WTC11 (cell line): Measurements from ENCODE around the gene UQCC3. TPM values are rescaled to one million over a fixed set of nuclear protein-coding genes. Genes with fewer than 3 reads are reported as not detected.

Experiments used
- CBFB ChIP-seq: sonication (generic); formaldehyde crosslinking; IDR thresholded peaks from 2 replicates; pipeline ENCODE4 v1.8.1; 2022; ENCODE audit warnings: mild to moderate bottlenecking, low read depth, missing genetic modification reagents
- CREM ChIP-seq: sonication (generic); formaldehyde crosslinking; IDR thresholded peaks from 2 replicates; pipeline ENCODE4 v1.8.1; 2022; ENCODE audit warnings: mild to moderate bottlenecking, missing genetic modification reagents, moderate library complexity
- E2F1 ChIP-seq: sonication (generic); formaldehyde crosslinking; IDR thresholded peaks from 2 replicates; pipeline ENCODE4 v1.8.0; 2022; ENCODE audit warnings: mild to moderate bottlenecking, missing genetic modification reagents
- HMGXB4 ChIP-seq: sonication (generic); formaldehyde crosslinking; IDR thresholded peaks from 2 replicates; pipeline ENCODE4 v1.8.1; 2023; ENCODE audit warnings: mild to moderate bottlenecking, moderate library complexity, missing genetic modification reagents
- IRF1 ChIP-seq: sonication (generic); formaldehyde crosslinking; IDR thresholded peaks from 2 replicates; pipeline ENCODE4 v1.8.0; 2023; ENCODE audit warnings: missing genetic modification reagents
- JUN ChIP-seq: sonication (generic); formaldehyde crosslinking; IDR thresholded peaks from 2 replicates; pipeline ENCODE4 v1.8.0; 2023; ENCODE audit warnings: mild to moderate bottlenecking, missing genetic modification reagents
- MYBL2 ChIP-seq: sonication (generic); formaldehyde crosslinking; IDR thresholded peaks from 2 replicates; pipeline ENCODE4 v1.8.1; 2023; ENCODE audit warnings: mild to moderate bottlenecking, moderate library complexity, missing genetic modification reagents
- NR1H2 ChIP-seq: sonication (generic); formaldehyde crosslinking; IDR thresholded peaks from 2 replicates; pipeline ENCODE4 v1.9.0; 2021; ENCODE audit warnings: mild to moderate bottlenecking, moderate library complexity, missing genetic modification reagents
- NR2C2 ChIP-seq: sonication (generic); formaldehyde crosslinking; IDR thresholded peaks from 2 replicates; pipeline ENCODE4 v1.8.0; 2022; ENCODE audit warnings: mild to moderate bottlenecking, missing genetic modification reagents
- RORB ChIP-seq: fragments of 250-450 bp; sonication (Bioruptor Pico); IDR thresholded peaks from 2 replicates; pipeline ENCODE4 v1.9.0; 2021; ENCODE audit warnings: mild to moderate bottlenecking
- SMAD3 ChIP-seq: sonication (generic); formaldehyde crosslinking; IDR thresholded peaks from 2 replicates; pipeline ENCODE4 v1.8.0; 2022; ENCODE audit warnings: missing genetic modification reagents, mild to moderate bottlenecking, borderline replicate concordance
- SMAD4 ChIP-seq: sonication (generic); formaldehyde crosslinking; IDR thresholded peaks from 2 replicates; pipeline ENCODE4 v1.8.0; 2022; ENCODE audit warnings: mild to moderate bottlenecking, missing genetic modification reagents
- TEAD1 ChIP-seq: sonication (generic); formaldehyde crosslinking; IDR thresholded peaks from 2 replicates; pipeline ENCODE4 v1.8.0; 2022; ENCODE audit warnings: mild to moderate bottlenecking, missing genetic modification reagents
- TP53 ChIP-seq: sonication (generic); formaldehyde crosslinking; IDR thresholded peaks from 2 replicates; pipeline ENCODE4 v1.8.1; 2023; ENCODE audit warnings: mild to moderate bottlenecking, missing genetic modification reagents
- USF1 ChIP-seq: sonication (generic); formaldehyde crosslinking; IDR thresholded peaks from 2 replicates; pipeline ENCODE4 v1.8.0; 2022; ENCODE audit warnings: mild to moderate bottlenecking, missing genetic modification reagents
- ZBTB43 ChIP-seq: sonication (generic); formaldehyde crosslinking; IDR thresholded peaks from 2 replicates; pipeline ENCODE4 v1.8.1; 2023; ENCODE audit warnings: mild to moderate bottlenecking, missing genetic modification reagents
- ZNF263 ChIP-seq: sonication (generic); formaldehyde crosslinking; IDR thresholded peaks from 2 replicates; pipeline ENCODE4 v1.8.1; 2022; ENCODE audit warnings: low read depth, mild to moderate bottlenecking, moderate library complexity, missing genetic modification reagents
- ZNF416 ChIP-seq: fragments of 250-450 bp; sonication (Bioruptor Pico); IDR thresholded peaks from 2 replicates; pipeline ENCODE4 v1.9.0; 2021; ENCODE audit warnings: mild to moderate bottlenecking, inconsistent platforms
- total RNA-seq: library from RNA; stranded (reverse); gene quantifications from 3 replicates; pipeline ENCODE4 v1.2.3, GENCODE V29; 2021
- TF ChIP-seq, protein P1 (sequence below): sonication (generic); formaldehyde crosslinking; IDR thresholded peaks from 2 replicates; pipeline ENCODE4 v1.8.1; 2023; ENCODE audit warnings: mild to moderate bottlenecking, missing genetic modification reagents, moderate library complexity
- TF ChIP-seq, protein P2 (sequence below): fragments of 250-450 bp; sonication (Bioruptor Pico); IDR thresholded peaks from 2 replicates; pipeline ENCODE4 v1.9.0; 2021; ENCODE audit warnings: mild to moderate bottlenecking

UQCC3 gene
- total RNA-seq, 1 experiment from 2014 or later = 18.1 TPM

DNA sequence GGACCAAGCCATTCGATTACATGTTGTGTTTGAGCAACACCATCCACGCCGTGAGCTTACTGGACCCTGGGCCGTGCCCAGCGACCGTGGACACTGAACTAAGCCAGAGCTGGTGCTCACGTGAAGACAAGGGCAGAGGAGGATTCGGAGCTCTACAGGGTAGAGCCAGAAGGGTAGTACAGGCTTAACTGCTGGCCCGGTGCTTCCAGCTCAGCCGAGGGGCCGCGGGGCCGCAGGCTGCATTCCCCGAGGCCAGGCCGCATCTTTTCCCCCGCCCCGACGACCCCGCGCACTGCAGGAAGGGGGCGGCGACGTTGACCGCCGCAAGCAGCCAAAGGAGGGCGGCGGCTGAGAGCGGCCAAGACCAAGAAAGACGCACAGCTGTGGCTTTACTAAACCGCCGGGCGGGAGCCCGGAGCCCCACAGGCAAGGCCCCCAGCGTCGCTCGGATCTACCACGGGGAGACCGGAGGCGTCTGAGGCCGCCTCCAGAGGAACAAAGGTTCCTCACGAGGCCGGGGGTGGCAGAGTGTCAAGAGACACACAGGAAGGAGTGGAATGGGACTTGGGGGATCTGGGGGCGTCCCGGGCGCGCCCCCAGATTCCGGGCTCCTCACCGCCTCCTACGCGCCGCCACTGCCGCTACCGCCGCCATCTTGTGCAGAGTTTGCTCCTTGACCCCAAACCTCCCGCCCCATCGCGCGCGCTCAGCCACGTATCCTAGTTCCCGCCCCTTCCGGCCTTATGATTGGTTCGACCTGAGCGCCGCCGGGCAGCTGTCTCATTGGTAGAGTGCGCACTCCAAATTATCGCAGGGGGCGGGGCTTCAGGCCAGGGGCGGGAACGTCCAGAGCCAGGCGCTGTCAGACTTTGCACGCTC is 25.3 kb upstream of the UQCC3 start, which contains the start of gene GANAB (continued):
- TF ChIP-seq E2F1 (CRISPR knock-in tag) (0 out of 2 replicates have a peak, but pooled peaks have one; percentile 29), CBFB (CRISPR knock-in tag) (no peak), SMAD4 (CRISPR knock-in tag) (no peak), TEAD1 (CRISPR knock-in tag) (peak; percentile 87), ZNF263 (CRISPR knock-in tag) (no peak), HMGXB4 (CRISPR knock-in tag) (no peak), RORB (CRISPR knock-in tag) (0 out of 2 replicates have a peak, but pooled peaks have one; percentile 21), ZBTB43 (CRISPR knock-in tag) (0 out of 2 replicates have a peak, but pooled peaks have one; percentile 38), NR2C2 (CRISPR knock-in tag) (peak; percentile 68; the same call in 1 of the 2 replicates), ZNF416 (0 out of 2 replicates have a peak, but pooled peaks have one; percentile 74), MYBL2 (peak; percentile 41; the same call in 1 of the 2 replicates), TP53 (CRISPR knock-in tag) (0 out of 2 replicates have a peak, but pooled peaks have one; percentile 31), JUN (no peak), SMAD3 (no peak), USF1 (CRISPR knock-in tag) (0 out of 2 replicates have a peak, but pooled peaks have one; percentile 31), NR1H2 (CRISPR knock-in tag) (no peak), CREM (peak; percentile 66; the same call in 1 of the 2 replicates), IRF1 (CRISPR knock-in tag) (no peak)
- TF ChIP-seq, protein P1, sequence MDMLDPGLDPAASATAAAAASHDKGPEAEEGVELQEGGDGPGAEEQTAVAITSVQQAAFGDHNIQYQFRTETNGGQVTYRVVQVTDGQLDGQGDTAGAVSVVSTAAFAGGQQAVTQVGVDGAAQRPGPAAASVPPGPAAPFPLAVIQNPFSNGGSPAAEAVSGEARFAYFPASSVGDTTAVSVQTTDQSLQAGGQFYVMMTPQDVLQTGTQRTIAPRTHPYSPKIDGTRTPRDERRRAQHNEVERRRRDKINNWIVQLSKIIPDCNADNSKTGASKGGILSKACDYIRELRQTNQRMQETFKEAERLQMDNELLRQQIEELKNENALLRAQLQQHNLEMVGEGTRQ (CRISPR knock-in tag) = peak; percentile 36; the same call in 1 of the 2 replicates
- TF ChIP-seq, protein P2, sequence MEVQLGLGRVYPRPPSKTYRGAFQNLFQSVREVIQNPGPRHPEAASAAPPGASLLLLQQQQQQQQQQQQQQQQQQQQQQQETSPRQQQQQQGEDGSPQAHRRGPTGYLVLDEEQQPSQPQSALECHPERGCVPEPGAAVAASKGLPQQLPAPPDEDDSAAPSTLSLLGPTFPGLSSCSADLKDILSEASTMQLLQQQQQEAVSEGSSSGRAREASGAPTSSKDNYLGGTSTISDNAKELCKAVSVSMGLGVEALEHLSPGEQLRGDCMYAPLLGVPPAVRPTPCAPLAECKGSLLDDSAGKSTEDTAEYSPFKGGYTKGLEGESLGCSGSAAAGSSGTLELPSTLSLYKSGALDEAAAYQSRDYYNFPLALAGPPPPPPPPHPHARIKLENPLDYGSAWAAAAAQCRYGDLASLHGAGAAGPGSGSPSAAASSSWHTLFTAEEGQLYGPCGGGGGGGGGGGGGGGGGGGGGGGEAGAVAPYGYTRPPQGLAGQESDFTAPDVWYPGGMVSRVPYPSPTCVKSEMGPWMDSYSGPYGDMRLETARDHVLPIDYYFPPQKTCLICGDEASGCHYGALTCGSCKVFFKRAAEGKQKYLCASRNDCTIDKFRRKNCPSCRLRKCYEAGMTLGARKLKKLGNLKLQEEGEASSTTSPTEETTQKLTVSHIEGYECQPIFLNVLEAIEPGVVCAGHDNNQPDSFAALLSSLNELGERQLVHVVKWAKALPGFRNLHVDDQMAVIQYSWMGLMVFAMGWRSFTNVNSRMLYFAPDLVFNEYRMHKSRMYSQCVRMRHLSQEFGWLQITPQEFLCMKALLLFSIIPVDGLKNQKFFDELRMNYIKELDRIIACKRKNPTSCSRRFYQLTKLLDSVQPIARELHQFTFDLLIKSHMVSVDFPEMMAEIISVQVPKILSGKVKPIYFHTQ (CRISPR knock-in tag) = no peak
- TF ChIP-seq, all 79 proteins: peak for 21
